ENCODE data around the gene NSG1. TPM values are rescaled to one million over a fixed set of nuclear protein-coding genes. Genes with fewer than 3 reads are reported as not detected.

NSG1 gene
- total and polyA plus RNA-seq, 9 of the 15 experiments (the other 6 are each of a cell fraction or from before 2014, with no cell fraction given) = not detected

DNA sequence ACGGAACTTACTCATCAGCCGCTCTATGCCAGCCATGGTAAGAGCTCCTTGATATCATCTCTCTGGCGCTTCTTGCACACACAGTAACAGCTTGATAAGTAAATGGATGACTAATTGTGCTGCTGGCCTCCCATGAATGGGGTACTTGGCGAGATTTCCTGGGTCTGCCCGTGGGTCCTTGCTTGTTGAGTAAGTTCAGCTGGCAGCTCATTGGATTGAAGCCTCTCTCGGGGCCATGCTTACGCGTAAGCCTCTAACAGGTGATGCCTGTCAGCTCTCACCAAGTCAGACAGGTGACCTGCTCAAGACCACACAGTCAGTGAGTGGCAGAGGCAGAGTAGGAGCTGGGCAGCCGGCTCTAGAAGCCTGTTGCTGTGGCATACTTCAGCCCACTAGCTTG, 7.7 kb downstream of the NSG1 start (continued):
- no peak for TF ChIP-seq MGA (IDR thresholded peaks at IDR 0.05)
